GM19193 (cell line): Measurements from ENCODE around the gene CLNK.

Experiments
- POLR2A ChIP-seq: IDR thresholded peaks from 4 replicates; pipeline ENCODE4 v1.6.1; 2011; ENCODE audit not compliant: insufficient read depth, insufficient read length; ENCODE audit errors: extremely low read depth

Gene CLNK

GRCh38 chr4:10677796-10678497 lies 6.6 kb downstream of the CLNK start:
- TF ChIP-seq POLR2A, result no peak

- TF ChIP-seq POLR2A, result no peak
These were observed 10.7 kb downstream of the CLNK start for GRCh38 chr4:10673817-10674369.

GRCh38 chr4:10672379-10672778 lies 12.2 kb downstream of the CLNK start:
- no peak for TF ChIP-seq POLR2A

GRCh38 chr4:10671799-10672198 lies 12.8 kb downstream of the CLNK start:
- no peak for TF ChIP-seq POLR2A

- TF ChIP-seq POLR2A, result no peak
These were observed 13.2 kb downstream of the CLNK start for GRCh38 chr4:10671366-10671765.

GRCh38 chr4:10670321-10670720 lies 14.2 kb downstream of the CLNK start:
- no peak for TF ChIP-seq POLR2A

- TF ChIP-seq POLR2A, result no peak
These were observed 16.8 kb downstream of the CLNK start for GRCh38 chr4:10667701-10668326.

- no peak for TF ChIP-seq POLR2A
These were observed 18.0 kb downstream of the CLNK start for GRCh38 chr4:10666616-10667015.

GRCh38 chr4:10664408-10664807 lies 20.2 kb downstream of the CLNK start:
- TF ChIP-seq POLR2A, result no peak

GRCh38 chr4:10662937-10663336 lies 21.6 kb downstream of the CLNK start:
- no peak for TF ChIP-seq POLR2A

- no peak for TF ChIP-seq POLR2A
These were observed 23.5 kb downstream of the CLNK start for GRCh38 chr4:10661047-10661446.

- no peak for TF ChIP-seq POLR2A
These were observed 25.3 kb downstream of the CLNK start for GRCh38 chr4:10659251-10659650.

GRCh38 chr4:10656988-10657387 lies 27.6 kb downstream of the CLNK start:
- TF ChIP-seq POLR2A, result no peak

- TF ChIP-seq POLR2A, result no peak
These were observed 28.1 kb downstream of the CLNK start for GRCh38 chr4:10656420-10656819.

GRCh38 chr4:10655968-10656367 lies 28.6 kb downstream of the CLNK start:
- no peak for TF ChIP-seq POLR2A

- no peak for TF ChIP-seq POLR2A
These were observed 36.1 kb downstream of the CLNK start for GRCh38 chr4:10648479-10648878.
